Measurements from ENCODE around the gene PEAK1.
A peak's percentile ranks its signal among the peaks of the same experiment; 100 is the strongest.

PEAK1 gene

GRCh38 chr15:77419836-77420609 lies at the start of gene PEAK1:
Gene PEAK1 (minus strand): TSS chr15:77420104. CDS start chr15:77181926, 238,178 bp downstream.
- peak; percentile 99 to 100 (median 99) for DNase-seq

- DNase-seq: no peak
These were observed 49.0 kb upstream of the PEAK1 start for GRCh38 chr15:77468896-77469295.

GRCh38 chr15:77466521-77466920 lies 46.6 kb upstream of the PEAK1 start:
- no peak for DNase-seq

- no peak for DNase-seq
These were observed 44.4 kb upstream of the PEAK1 start for GRCh38 chr15:77464129-77464865.

GRCh38 chr15:77461486-77461885 lies 41.6 kb upstream of the PEAK1 start:
- no peak for DNase-seq

- no peak for DNase-seq
These were observed 39.1 kb upstream of the PEAK1 start for GRCh38 chr15:77459031-77459430.

GRCh38 chr15:77457905-77458265 lies 38.0 kb upstream of the PEAK1 start:
- DNase-seq: no peak

GRCh38 chr15:77457191-77457904 lies 37.4 kb upstream of the PEAK1 start:
- no peak for DNase-seq

- no peak for DNase-seq
These were observed 36.8 kb upstream of the PEAK1 start for GRCh38 chr15:77456746-77457145.

- no peak for DNase-seq
These were observed 35.9 kb upstream of the PEAK1 start for GRCh38 chr15:77455696-77456321.

GRCh38 chr15:77454951-77455350 lies 35.0 kb upstream of the PEAK1 start:
- DNase-seq: no peak

GRCh38 chr15:77454265-77454664 lies 34.4 kb upstream of the PEAK1 start:
- DNase-seq: no peak

GRCh38 chr15:77446840-77447390 lies 27.0 kb upstream of the PEAK1 start:
- no peak for DNase-seq

- peak in 1 of 3 donors; percentile 15 for DNase-seq
These were observed 20.6 kb upstream of the PEAK1 start for GRCh38 chr15:77440378-77440999.

- DNase-seq: no peak
These were observed 17.4 kb upstream of the PEAK1 start for GRCh38 chr15:77437264-77437663.

- no peak for DNase-seq
These were observed 16.9 kb upstream of the PEAK1 start for GRCh38 chr15:77436822-77437221.

GRCh38 chr15:77430652-77431051 lies 10.7 kb upstream of the PEAK1 start:
- no peak for DNase-seq

GRCh38 chr15:77430213-77430612 lies 10.3 kb upstream of the PEAK1 start:
- peak in 1 of 3 donors; percentile 27 for DNase-seq

- no peak for DNase-seq
These were observed 7.0 kb upstream of the PEAK1 start for GRCh38 chr15:77426871-77427270.

- DNase-seq: no peak
These were observed 6.5 kb upstream of the PEAK1 start for GRCh38 chr15:77426377-77426776.

- DNase-seq: no peak
These were observed 5.2 kb upstream of the PEAK1 start for GRCh38 chr15:77425104-77425503.

- DNase-seq: no peak
These were observed 1.4 kb upstream of the PEAK1 start for GRCh38 chr15:77421370-77421700.
